Activated T-helper 1 cell treated with Interleukin-2 at 50 U/mL for 16 hours (primary cell): Measurements from ENCODE around the gene EARS2.
"Not testable (repeated sequence)": the region's sequence is repeated elsewhere in the genome, so short reads cannot be mapped to it uniquely, and the experiment has no call there.

ENCODE experiments used
- DNase-seq: peaks from one replicate; pipeline ENCODE4 v3.0.0-alpha.2; 2020; ENCODE audit warnings: low read depth

Gene EARS2

GRCh38 chr16:23527961-23528643 is 29.0 kb downstream of the EARS2 start:
- DNase-seq = no peak

- DNase-seq = no peak
These were observed 32.3 kb downstream of the EARS2 start for GRCh38 chr16:23524886-23525285.

DNA sequence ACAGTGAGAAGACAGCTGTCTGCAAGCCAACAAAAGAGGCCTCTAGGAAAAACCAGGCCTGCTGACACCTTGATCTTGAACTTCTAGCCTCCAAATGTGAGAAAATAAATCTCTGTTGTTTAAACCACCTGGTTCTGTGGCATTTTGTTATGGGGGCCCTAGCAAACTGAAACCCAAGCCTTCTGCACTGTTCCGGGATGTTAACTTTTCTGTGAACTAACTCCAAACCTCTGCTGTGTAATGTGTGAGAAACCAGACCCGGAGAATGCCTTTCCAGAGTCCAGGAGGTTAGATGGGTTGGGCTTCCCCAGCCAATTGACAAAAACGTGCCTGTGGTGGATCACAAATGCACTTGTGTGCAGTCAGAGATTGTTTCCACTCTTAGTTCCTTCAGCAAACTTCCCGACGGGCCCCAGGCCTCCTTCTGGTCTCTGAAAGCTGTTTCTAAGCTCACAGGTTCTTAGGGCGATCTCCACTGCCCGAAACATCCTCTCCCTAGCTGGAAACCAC is 33.2 kb downstream of the EARS2 start:
- DNase-seq = no peak

DNA sequence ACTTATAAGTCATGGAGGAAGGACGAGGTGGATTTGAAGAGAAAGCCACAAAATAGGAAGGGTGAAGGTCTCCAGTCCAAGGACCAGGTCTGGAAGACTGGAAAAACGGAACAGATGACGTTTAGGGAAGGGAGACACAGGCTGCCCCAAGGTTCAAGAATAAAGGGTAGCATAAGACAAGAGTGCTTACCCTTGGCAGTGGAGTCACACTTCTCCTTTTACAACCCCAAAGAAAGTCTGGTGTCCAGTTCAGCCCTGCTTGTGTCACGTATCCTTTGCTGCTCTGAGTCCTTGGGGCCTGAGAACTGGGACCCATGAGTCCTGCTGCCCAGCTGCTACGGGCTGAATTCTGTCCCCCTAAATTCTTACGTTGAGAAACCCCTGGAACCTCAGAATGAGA is 33.8 kb downstream of the EARS2 start:
- no peak for DNase-seq

DNA sequence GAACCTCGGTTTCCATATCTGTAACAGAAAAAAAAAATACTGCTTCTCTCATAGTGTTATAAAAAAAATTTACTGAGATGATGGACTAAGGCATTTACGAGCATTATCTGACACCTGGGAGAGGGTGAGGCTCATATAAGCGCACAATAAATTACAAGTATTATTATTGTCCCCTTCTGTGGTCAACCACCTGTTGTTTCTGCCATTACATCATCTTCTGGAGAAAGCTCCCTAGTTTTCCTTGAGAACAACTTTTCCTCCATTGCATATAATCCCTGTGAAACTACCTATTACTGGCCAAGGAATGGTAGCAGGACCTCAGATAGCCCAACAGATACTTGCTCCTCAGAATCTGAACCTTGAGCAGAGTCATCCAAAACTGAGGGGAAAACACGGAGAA is 35.2 kb downstream of the EARS2 start:
- no peak for DNase-seq

DNA sequence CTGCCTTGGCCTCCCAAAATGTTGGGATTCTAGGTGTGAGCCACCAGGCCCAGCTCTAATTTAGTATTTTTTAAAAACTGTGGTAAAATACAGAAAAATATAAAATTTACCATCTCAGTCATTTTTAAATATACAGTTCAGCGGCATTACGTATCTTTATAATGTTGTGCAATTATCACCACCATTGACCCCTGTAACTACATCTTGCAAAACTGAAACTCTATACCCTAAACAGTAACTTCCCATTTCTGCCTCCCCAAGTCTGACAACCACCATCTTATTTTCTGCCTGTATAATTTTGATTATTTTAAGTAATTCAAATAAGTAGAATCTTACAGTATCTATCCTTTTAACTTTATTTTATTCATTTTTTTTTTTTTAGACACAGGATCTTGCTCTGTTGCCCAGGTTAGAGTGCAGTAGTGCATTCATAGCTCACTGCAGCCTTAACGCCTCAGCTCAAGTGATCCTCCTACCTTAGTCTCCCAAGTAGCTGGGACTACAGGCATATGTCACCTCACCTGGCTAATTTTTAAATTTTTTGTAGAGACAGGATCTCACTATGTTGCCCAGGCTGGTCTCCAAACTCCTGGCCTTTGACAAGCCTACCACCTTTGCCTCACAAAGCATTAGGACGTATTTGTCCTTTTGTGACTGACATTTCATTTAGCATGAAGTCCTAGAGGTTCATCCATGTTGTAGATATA is 36.0 kb downstream of the EARS2 start:
- DNase-seq = no peak

- no peak for DNase-seq
These were observed 36.6 kb downstream of the EARS2 start for GRCh38 chr16:23520500-23520899.

- DNase-seq = no peak
These were observed 37.9 kb downstream of the EARS2 start for GRCh38 chr16:23519282-23519681.

DNA sequence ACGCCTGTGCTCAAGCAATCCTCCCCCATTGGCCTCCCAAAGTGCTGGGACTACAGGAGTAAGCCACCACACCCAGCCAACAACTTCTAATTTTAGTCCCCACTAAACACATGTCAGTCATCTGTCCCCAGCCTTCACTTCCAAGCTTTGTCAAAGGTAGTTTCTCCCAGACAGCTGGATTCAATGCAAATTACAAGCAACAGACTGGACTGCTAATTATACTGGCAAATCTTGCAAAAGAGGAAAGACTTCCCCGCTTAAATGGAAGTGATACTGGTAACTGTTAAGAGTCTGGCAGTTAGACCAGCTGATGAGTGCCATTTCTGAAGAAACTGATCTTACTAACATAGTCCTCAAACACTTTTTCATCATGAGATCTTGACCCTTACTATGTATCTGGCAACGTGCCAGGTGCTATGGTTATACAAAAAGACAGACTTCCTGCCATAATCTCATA is 38.7 kb downstream of the EARS2 start:
- DNase-seq = no peak

DNA sequence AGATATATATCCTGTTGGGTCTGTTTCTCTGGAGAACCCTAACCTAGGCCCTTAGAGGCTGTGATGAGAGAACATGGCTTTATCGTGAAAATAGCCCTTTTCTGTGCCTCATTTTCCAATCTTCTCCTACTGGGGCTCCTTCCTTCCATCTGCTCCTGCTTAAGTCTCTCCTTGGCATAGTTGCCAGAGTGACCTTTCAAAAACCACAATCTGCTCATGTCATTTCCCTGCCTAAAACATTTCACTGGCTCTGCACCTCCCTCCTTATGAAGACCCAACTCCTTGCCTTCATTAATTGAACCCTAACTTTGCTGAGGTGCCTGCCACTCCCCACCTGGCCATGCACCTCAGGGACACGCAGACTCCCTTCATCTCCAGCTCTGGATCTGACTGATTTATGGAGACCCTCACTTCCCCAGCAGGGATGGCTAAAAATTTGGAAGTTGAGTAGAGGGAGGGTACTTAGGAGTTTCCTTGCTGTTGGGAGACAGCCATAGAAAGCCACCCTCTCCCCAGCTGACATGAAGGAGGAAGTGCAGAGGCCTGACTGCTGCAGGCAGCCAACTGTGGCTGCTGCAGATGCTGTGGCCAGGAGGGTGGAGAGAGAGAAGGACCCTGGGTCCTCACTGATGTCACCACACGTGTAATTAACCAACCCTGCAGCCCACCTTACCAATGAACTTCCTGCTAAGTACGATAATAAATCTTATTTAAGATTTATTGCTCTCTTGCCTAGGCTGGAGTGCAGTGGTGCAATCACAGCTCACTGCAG is 40.6 kb downstream of the EARS2 start:
- DNase-seq = no peak

GRCh38 chr16:23515881-23516280 is 41.3 kb downstream of the EARS2 start:
- no peak for DNase-seq

DNA sequence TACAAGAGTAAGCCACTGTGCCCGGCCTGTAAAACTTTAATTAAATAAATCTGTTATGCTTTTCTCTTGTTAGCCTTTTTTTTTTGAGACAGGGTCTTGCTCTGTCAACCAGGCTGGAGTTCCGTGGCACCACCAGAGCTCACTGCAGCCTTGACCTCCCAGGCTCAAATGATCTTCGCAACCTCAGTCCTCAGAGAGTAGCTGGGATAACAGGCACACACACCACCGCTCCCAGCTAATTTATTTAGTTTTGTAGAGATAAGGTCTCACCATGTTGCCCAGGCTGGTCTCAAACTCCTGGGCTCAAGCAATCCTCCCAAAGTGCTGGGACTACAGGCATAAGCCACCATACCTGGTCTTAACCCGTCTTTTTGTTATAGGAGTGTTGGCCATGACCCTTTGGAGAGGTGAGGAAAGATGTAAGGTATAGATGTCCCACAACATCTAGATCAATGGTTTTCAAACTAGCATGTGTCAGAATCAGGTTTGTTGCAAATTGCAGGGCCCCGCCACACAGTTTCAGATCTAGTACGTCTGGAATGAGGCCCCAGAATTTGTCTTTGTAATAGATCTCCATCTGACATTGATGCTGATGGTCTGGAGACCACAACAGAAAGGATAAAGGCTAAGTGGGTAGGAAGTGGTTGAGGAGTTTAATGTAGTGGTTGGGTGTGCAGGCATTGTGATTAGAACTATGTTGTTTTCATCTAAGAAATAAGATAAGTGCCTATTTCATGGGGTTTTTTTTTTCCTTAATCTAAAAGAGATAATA is 42.6 kb downstream of the EARS2 start:
- no peak for DNase-seq

- no peak for DNase-seq
These were observed 44.9 kb downstream of the EARS2 start for GRCh38 chr16:23512168-23512695.

DNA sequence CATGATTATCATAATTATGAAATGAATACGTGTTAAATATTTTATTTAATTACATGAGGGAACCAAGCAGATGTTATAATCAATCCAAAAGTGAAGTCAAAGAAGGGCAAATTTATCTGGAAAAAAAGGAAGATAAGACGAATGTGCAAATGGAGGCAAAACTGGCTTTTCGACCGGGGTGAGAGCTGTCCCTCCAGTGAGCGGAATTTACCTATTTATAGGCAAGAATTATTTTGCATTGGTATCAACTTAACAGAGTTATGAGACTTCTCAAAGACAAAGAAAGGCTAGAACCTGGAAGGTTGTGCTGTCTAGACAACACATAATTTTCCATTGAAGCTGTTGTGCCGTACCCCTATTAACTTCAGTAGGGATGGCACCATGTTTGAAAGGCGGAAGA is 45.4 kb downstream of the EARS2 start:
- DNase-seq = no peak

DNA sequence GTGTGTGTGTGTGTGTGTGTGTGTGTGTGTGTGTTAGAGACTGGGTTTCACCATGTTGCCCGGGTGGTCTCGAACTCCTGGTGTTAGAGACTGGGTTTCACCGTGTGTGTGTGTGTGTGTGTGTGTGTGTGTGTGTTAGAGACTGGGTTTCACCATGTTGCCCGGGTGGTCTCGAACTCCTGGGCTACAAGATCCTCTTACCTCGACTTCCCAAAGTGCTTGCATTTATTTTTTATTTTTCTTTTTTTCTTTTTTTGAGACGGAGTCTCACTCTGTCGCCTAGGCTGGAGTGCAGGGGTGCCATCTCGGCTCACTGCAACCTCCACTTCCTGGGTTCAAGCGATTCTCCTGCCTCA is 46.3 kb downstream of the EARS2 start:
- DNase-seq = not testable (repeated sequence)

DNA sequence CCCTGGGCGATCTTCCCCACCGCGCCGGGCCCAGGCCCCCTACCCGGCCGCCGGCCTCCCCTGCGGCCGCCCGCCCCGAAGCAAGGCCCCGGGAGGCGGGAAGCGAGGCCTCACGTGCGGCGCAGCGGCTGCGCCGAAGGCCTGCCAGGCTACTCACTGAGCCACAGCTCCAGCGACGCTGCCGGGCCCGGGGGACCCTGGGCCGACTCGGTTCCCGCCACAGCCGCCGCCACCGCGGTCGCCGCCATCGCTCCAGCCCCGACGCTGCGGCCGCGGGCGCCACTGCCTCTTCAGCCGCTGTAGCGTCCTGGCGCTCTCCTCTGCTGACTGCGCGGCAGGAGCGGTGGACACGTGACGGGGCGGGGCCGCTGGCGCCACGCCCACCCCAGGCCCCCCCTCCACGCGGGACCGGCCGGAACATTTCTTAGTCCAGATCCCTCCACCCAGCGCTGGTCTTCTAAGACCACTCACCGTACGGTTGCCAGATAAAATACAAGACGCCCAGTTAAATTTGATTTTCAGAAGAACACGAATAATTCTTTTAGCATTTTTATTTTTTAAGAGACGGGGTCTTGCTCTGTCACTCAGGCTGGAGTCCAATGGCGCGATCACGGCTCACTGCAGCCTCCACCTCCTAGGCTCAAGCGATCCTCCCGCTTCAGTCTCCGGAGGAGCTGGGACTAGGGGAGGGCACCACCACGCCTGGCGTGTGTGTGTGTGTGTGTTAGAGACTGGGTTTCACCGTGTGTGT is 46.8 kb downstream of the EARS2 start, which contains the start of gene GGA2:
GGA2 (minus strand) TSS at position 331 of the 751 bp plus-strand sequence; CDS start at position 248, 83 bp downstream.
- peak; percentile 70 for DNase-seq

DNA sequence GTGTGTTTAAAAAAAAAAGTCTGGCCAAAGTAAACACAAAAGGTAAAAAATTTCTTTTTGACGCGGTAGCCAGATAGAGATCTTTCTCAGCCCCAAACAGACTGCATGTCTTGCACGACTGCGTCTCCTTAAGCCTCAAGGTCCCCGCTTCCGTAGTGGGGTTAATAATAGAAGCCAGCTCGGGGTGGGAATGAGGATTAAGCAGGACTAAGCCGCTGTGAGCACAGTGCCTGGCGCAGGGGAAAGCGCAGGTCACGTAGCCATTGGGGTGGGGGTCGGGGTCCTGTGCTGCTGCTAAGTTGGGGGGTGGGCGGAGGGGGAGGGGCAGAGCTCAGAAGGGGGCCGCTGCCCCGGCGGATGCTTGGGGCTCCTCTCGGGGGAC is 47.4 kb downstream of the EARS2 start:
- DNase-seq = no peak

DNA sequence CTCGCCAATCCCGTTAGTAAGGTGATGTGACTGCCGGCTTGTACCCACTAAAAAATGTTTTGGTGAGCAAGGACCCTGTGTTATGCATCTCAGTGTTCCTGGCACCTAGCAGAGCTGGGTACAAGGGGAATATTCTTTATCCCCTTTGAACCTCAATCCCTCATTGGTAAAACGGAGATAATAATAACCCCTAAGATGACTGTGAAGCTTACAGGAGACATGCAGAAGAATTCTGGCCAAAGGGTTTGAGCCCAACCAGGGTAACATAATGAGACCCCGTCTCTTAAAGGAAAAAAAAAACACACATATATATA is 47.8 kb downstream of the EARS2 start:
- DNase-seq = no peak

DNA sequence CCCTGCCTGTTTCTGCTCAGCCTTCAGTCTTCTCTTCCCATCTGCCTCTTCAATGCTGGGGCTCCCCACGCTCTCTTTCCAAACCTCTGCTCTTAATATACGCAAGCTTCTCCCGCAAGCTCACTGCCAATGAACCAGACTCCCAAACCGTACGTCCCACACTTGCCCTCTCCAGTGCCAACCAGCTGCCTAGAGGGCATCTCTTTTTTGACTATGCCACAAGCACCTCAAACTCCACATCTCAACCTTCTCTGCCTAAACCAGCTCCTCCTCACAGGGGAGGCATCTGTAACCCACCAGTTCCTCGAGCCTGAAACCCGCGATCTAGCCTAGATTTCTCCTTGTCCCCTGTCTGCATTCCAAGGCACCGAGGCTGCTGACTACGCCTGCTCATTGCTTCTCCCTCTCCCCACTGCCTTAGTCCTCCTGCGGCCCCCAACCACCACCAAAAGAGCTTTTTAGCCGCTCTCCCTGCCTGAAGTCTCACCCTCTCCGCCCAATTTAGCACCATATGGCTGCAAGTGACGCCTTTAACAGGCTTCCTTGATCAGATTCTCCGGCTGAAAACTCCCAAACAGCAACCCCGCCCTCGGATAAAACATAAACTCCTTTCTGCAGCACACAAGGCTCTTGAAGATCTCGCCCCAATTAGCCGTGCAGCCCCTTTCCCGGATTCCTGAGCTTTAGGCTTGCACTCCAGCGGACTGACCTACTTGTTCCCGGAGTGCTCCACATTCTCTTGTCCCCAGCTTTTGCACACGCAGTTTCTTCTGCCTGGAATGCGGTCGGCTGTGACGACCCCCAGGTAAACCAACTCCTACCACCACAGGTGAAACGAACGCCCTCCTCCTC is 48.3 kb downstream of the EARS2 start:
- DNase-seq = no peak

GRCh38 chr16:23506606-23506994 is 50.5 kb downstream of the EARS2 start:
- DNase-seq = no peak
